ENCODE measurements around the gene ATG4B.

DNA sequence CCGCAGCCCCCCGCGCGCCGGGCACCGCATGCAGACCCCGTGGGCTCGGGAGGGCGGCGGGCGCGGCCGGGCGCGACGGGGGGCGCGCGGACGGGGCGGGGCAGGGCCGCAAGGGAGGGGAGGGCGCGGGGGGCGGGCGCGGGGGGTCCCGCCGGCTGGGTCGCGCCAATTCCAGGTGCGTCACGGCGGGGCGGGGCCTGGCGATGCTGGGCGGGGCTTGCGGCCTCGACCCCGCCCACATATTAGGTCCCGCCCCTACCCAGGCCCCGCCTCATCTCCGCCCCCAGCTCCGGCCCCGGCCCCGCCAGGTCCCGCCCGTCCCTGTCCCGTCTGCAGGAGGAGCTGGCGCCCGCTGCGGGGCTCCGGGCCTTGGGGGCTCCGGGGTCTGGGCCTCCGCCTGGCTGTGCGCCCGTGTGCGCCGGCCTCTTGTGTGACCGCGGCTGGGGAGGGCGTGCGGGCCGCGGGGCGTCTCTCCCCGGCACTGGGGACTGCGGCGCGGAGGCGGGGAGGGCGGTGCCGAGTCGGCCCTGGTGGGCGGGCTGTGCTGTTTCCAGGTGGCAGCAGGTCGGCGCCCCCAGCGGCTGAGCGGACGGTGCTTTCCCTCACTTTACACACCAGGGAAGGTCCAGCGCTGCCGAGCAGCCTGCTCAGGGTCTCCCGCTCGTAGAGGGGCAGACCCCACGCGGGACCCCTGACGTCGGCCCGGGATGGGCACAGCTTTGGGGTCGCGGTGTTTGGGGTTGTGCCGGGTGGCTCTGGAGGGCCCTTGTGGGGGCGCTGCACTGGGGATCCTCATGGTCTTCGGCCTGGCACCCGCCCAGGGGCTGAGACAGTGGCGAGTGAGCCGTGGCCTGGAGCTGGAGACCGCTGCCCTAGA is 64.9 kb downstream of the ATG4B start:
- TF ChIP-seq GATA3 (IDR thresholded peaks at IDR 0.05; ENCODE audit: low read depth, low read length) = no peak
- TF ChIP-seq GATA2 (IDR thresholded peaks at IDR 0.05; ENCODE audit: low read depth, low read length) = no peak

Data from SH-SY5Y (cell line).